HEK293 (cell line): Measurements from ENCODE around the gene PHLDB1.

Experiments used
- CTCF ChIA-PET: fragments of 350-600 bp; formaldehyde crosslinking; extraction: SDS; loops from one replicate; lab custom pipeline; 2021; ENCODE audit warnings: antibody characterized with exemption; lab: Yijun Ruan, JAX
- POLR2A ChIA-PET: fragments of 300-600 bp; formaldehyde crosslinking; extraction: SDS; loops from one replicate; lab custom pipeline; 2020; ENCODE audit warnings: antibody characterized with exemption, inconsistent platforms; lab: Yijun Ruan, JAX
- H3K27ac ChIP-seq: fragments of 200-500 bp; sonication (Bioruptor generic); 2 replicates; pipeline ENCODE4 v1.5.1; 2014; ENCODE audit warnings: low read depth, low read length, control low read depth, inconsistent platforms; ENCODE audit errors: extremely low read depth
- H3K36me3 ChIP-seq, 2 experiments: fragments of 200-500 bp in 1 of 2; sonication (Bioruptor generic) in 1 of 2; 1 replicate in 1 of 2; 2 replicates in 1 of 2; pipeline ENCODE4 v1.5.1; 2014 to 2017; ENCODE audit warnings: inconsistent platforms in 2 of 2, low read length in 2 of 2; ENCODE audit not compliant: control insufficient read depth in 2 of 2, insufficient read depth in 1 of 2
- H3K4me1 ChIP-seq: fragments of 200-500 bp; sonication (Bioruptor generic); 2 replicates; pipeline ENCODE4 v1.5.1; 2014; ENCODE audit warnings: mild to moderate bottlenecking, low read length, inconsistent platforms; ENCODE audit not compliant: control insufficient read depth, insufficient read depth
- H3K4me3 ChIP-seq: 2 replicates; pipeline ENCODE4 v1.5.1; 2011; ENCODE audit warnings: low read depth, mild to moderate bottlenecking, control low read depth, low read length, moderate library complexity
- H3K9me3 ChIP-seq: fragments of 200-500 bp; sonication (Bioruptor generic); 2 replicates; pipeline ENCODE4 v1.5.1; 2014; ENCODE audit warnings: low read depth, low read length, inconsistent platforms; ENCODE audit not compliant: control insufficient read depth, insufficient read depth
- AEBP2 ChIP-seq: fragments of 450-650 bp; formaldehyde crosslinking; IDR thresholded peaks from 2 replicates; pipeline ENCODE4 v1.5.1; 2016; ENCODE audit warnings: missing biosample characterization, missing genetic modification characterization, borderline replicate concordance
- IKZF3 ChIP-seq: fragments of 450-650 bp; IDR thresholded peaks from 2 replicates; pipeline ENCODE4 v1.5.0; 2018; ENCODE audit warnings: missing biosample characterization, mild to moderate bottlenecking, missing genetic modification characterization, moderate library complexity
- KLF17 ChIP-seq: fragments of 450-650 bp; formaldehyde crosslinking; IDR thresholded peaks from 2 replicates; pipeline ENCODE4 v1.5.1; 2016; ENCODE audit warnings: missing biosample characterization, missing genetic modification characterization
- KLF9 ChIP-seq: fragments of 450-650 bp; formaldehyde crosslinking; IDR thresholded peaks from 2 replicates; pipeline ENCODE4 v1.5.1; 2016; ENCODE audit warnings: missing biosample characterization, missing genetic modification characterization, low read depth
- MYNN ChIP-seq: fragments of 450-650 bp; formaldehyde crosslinking; IDR thresholded peaks from 2 replicates; pipeline ENCODE4 v1.5.1; 2016; ENCODE audit warnings: missing biosample characterization, missing genetic modification characterization, borderline replicate concordance
- SCRT1 ChIP-seq: fragments of 450-650 bp; formaldehyde crosslinking; IDR thresholded peaks from 2 replicates; pipeline ENCODE4 v1.5.1; 2016; ENCODE audit warnings: missing biosample characterization, missing genetic modification characterization, borderline replicate concordance
- ZFP37 ChIP-seq: fragments of 450-650 bp; formaldehyde crosslinking; IDR thresholded peaks from 2 replicates; pipeline ENCODE4 v1.5.1; 2016; ENCODE audit warnings: missing biosample characterization, missing genetic modification characterization
- ZFP41 ChIP-seq: fragments of 450-650 bp; formaldehyde crosslinking; IDR thresholded peaks from 2 replicates; pipeline ENCODE4 v1.5.1; 2016; ENCODE audit warnings: missing biosample characterization, missing genetic modification characterization, borderline replicate concordance
- ZNF140 ChIP-seq: fragments of 450-650 bp; formaldehyde crosslinking; IDR thresholded peaks from 2 replicates; pipeline ENCODE4 v1.5.1; 2016; ENCODE audit warnings: missing biosample characterization, missing genetic modification characterization
- ZNF16 ChIP-seq: fragments of 450-650 bp; formaldehyde crosslinking; IDR thresholded peaks from 2 replicates; pipeline ENCODE4 v1.5.1; 2016; ENCODE audit warnings: low read depth, missing biosample characterization, missing genetic modification characterization
- ZNF202 ChIP-seq: fragments of 450-650 bp; formaldehyde crosslinking; IDR thresholded peaks from 2 replicates; pipeline ENCODE4 v1.5.1; 2016; ENCODE audit warnings: missing biosample characterization, missing genetic modification characterization, borderline replicate concordance
- ZNF23 ChIP-seq: fragments of 450-650 bp; formaldehyde crosslinking; IDR thresholded peaks from 2 replicates; pipeline ENCODE4 v1.5.1; 2016; ENCODE audit warnings: missing biosample characterization, missing genetic modification characterization, borderline replicate concordance
- ZNF311 ChIP-seq: fragments of 450-650 bp; formaldehyde crosslinking; IDR thresholded peaks from 2 replicates; pipeline ENCODE4 v1.5.1; 2017; ENCODE audit warnings: missing biosample characterization, missing genetic modification characterization, borderline replicate concordance
- ZNF37A ChIP-seq: fragments of 450-650 bp; IDR thresholded peaks from 2 replicates; pipeline ENCODE4 v1.5.1; 2018; ENCODE audit warnings: missing biosample characterization, missing genetic modification characterization
- ZNF510 ChIP-seq: fragments of 450-650 bp; formaldehyde crosslinking; IDR thresholded peaks from 2 replicates; pipeline ENCODE4 v1.5.1; 2018; ENCODE audit warnings: mild to moderate bottlenecking, missing genetic modification characterization, missing biosample characterization; ENCODE audit not compliant: insufficient replicate concordance
- ZNF513 ChIP-seq: fragments of 450-650 bp; IDR thresholded peaks from 2 replicates; pipeline ENCODE4 v1.5.1; 2018; ENCODE audit warnings: missing biosample characterization, missing genetic modification characterization
- ZNF548 ChIP-seq: fragments of 450-650 bp; formaldehyde crosslinking; IDR thresholded peaks from 2 replicates; pipeline ENCODE4 v1.5.1; 2016; ENCODE audit warnings: missing biosample characterization, missing genetic modification characterization
- ZNF560 ChIP-seq: fragments of 450-650 bp; formaldehyde crosslinking; IDR thresholded peaks from 2 replicates; pipeline ENCODE4 v1.5.1; 2017; ENCODE audit warnings: missing biosample characterization, missing genetic modification characterization, borderline replicate concordance
- ZNF600 ChIP-seq: fragments of 450-650 bp; formaldehyde crosslinking; IDR thresholded peaks from 2 replicates; pipeline ENCODE4 v1.5.1; 2016; ENCODE audit warnings: missing biosample characterization, missing genetic modification characterization
- ZNF658 ChIP-seq: fragments of 450-650 bp; formaldehyde crosslinking; IDR thresholded peaks from 2 replicates; pipeline ENCODE4; 2016; ENCODE audit warnings: missing biosample characterization, missing genetic modification characterization
- ZNF76 ChIP-seq: fragments of 450-650 bp; formaldehyde crosslinking; IDR thresholded peaks from 2 replicates; pipeline ENCODE4; 2016; ENCODE audit warnings: low read depth, missing biosample characterization, missing genetic modification characterization, borderline replicate concordance
- ZNF785 ChIP-seq: fragments of 450-650 bp; formaldehyde crosslinking; IDR thresholded peaks from 2 replicates; pipeline ENCODE4 v1.5.1; 2016; ENCODE audit warnings: missing biosample characterization, missing genetic modification characterization

PHLDB1 gene

GRCh38 chr11:118646393-118646792 is 39.0 kb downstream of the PHLDB1 start (continued):
- no peak for TF ChIP-seq AEBP2 (tag by site-specific recombination)
- TF ChIP-seq ZNF311 (tag by site-specific recombination), result no peak
- TF ChIP-seq ZNF658 (tag by site-specific recombination), result no peak
- TF ChIP-seq ZNF140 (tag by site-specific recombination), result no peak
- no peak for TF ChIP-seq ZFP37 (tag by site-specific recombination)
- no peak for TF ChIP-seq ZNF202 (tag by site-specific recombination)
- TF ChIP-seq ZNF785 (tag by site-specific recombination), result no peak
- no peak for TF ChIP-seq ZNF37A
- no peak for TF ChIP-seq ZNF23 (tag by site-specific recombination)
- no peak for TF ChIP-seq ZNF16

GRCh38 chr11:118648291-118648690 is 40.9 kb downstream of the PHLDB1 start:
- Histone ChIP-seq H3K4me1 (no peaks in the 10 kb centered on the region), H3K27ac (no peak overlapping the region), H3K9me3 (no peaks in the 10 kb centered on the region), H3K36me3 (peaks cover 0 to 84% of the 10 kb centered on the region in 2 experiments; a peak in 2 of 3 replicates), H3K4me3 (no peak overlapping the region)
- CTCF ChIA-PET, result interaction anchor here (0.6 to 1.8 kb wide), 2 partner anchors 9 to 276 kb away, joined by 3 to 6 read pairs; no protein-coding TSS in a partner anchor
- TF ChIP-seq ZNF510 (tag by site-specific recombination) (no peak), KLF17 (tag by site-specific recombination) (0 out of 2 replicates have a peak, but pooled peaks have one; percentile 29)
- POLR2A ChIA-PET, result interaction anchor here (0.7 kb wide), 1 partner anchor 12 kb away, joined by 4 read pairs; no protein-coding TSS in a partner anchor

- Histone ChIP-seq H3K27ac (no peak overlapping the region), H3K4me3 (no peak overlapping the region), H3K9me3 (no peaks in the 10 kb centered on the region), H3K4me1 (no peaks in the 10 kb centered on the region), H3K36me3 (peaks cover 0 to 77% of the 10 kb centered on the region in 2 experiments; a peak in 2 of 3 replicates)
- TF ChIP-seq IKZF3 (tag by site-specific recombination) (no peak), ZNF513 (tag by site-specific recombination) (no peak), SCRT1 (no peak), ZNF548 (tag by site-specific recombination) (no peak), ZNF76 (no peak), MYNN (tag by site-specific recombination) (no peak), ZNF600 (tag by site-specific recombination) (no peak), ZNF560 (no peak), ZFP41 (tag by site-specific recombination) (no peak), KLF9 (no peak)
- POLR2A ChIA-PET, result no interaction called here
- CTCF ChIA-PET, result interaction anchor here (0.7 to 1.4 kb wide), 2 partner anchors 24 to 44 kb away, joined by 3 read pairs; no protein-coding TSS in a partner anchor
Observed at GRCh38 chr11:118649941-118650340, 42.5 kb downstream of the PHLDB1 start.
